H1 (cell line): ENCODE results near the gene RBM43. TPM values are rescaled to one million over a fixed set of nuclear protein-coding genes. Genes with fewer than 3 reads are reported as not detected.

Experiments
- EZH2 ChIP-seq: fragments of 200-600 bp; sonication (generic); IDR thresholded peaks from 2 replicates; pipeline ENCODE4 v1.7.1; 2012; ENCODE audit warnings: low read depth, mild to moderate bottlenecking, moderate library complexity, low read length, inconsistent platforms; ENCODE audit not compliant: severe bottlenecking
- JUN ChIP-seq: IDR thresholded peaks from 2 replicates; pipeline ENCODE4 v1.6.1; 2011; ENCODE audit warnings: low read depth, mild to moderate bottlenecking, improper control_type of control experiment, low read length
- KDM1A ChIP-seq: fragments of 200-600, 300-600 bp; sonication (generic); IDR thresholded peaks from 2 replicates; pipeline ENCODE4 v1.7.1; 2016; ENCODE audit warnings: mild to moderate bottlenecking, low read length, borderline replicate concordance
- SRF ChIP-seq: IDR thresholded peaks from 2 replicates; pipeline ENCODE4 v1.6.1; 2011; ENCODE audit warnings: mild to moderate bottlenecking, low read depth, low read length, moderate library complexity
- YY1 ChIP-seq: IDR thresholded peaks from 2 replicates; pipeline ENCODE4 v1.6.1; 2011; ENCODE audit warnings: low read depth, mild to moderate bottlenecking, low read length
- polyA plus RNA-seq, 7 experiments: library from polyadenylated mRNA; depleted of rRNA in 3 of 7; stranded (reverse) in 5 of 7; unstranded in 2 of 7; fragments of >200 nt in 5 of 7; fragments of 200-250 nt in 2 of 7; gene quantifications; 1 replicate in 5 of 7; 2 replicates in 1 of 7; 4 replicates in 1 of 7; pipeline versions ENCODE4 v1.2.1 to v1.2.3, GENCODE V29; 2011 to 2013; ENCODE audit warnings: missing spikeins in 2 of 7, mixed read lengths in 2 of 7
- total RNA-seq: library from RNA; stranded (reverse); fragmentation: NEBNext Ultra II Directional; extraction: Animal tissue kit (Norgen Biotek cat#: 25700); gene quantifications from 2 replicates; pipeline ENCODE4 v1.2.1, GENCODE V29; 2021

Gene RBM43
- total and polyA plus RNA-seq, 2 of the 8 experiments (the other 6 are each of a cell fraction or from before 2014, with no cell fraction given) = 1.7 to 2.0 TPM

DNA sequence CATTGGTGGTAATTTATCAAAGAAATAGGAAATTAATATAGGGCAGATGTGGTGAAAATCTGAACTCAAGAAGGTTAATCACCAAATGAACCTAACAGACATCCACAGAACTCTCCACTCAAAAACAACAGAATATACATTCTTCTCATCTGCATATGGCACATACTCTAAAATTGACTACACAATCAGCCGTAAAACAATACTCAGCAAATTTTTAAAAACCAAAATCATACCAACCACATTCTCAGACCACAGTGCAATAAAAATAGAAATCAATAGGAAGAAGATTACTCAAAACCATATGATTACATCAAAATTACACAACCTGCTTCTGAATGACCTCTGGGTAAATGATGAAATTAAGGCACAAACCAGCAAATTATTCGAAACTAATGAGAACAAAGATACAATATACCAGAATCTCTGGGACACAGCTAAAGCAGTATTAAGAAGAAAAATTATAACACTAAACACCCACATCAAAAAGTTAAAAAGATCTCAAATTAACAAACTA lies 31.0 kb downstream of the RBM43 start (continued):
- TF ChIP-seq KDM1A (no peak), EZH2 (no peak), JUN (no peak), SRF (no peak), YY1 (no peak)
